Fibroblast of lung (primary cell): ENCODE results near the gene GPRIN3. TPM values are rescaled to one million over a fixed set of nuclear protein-coding genes. Genes with fewer than 3 reads are reported as not detected.

ENCODE experiments used
- DNase-seq, 2 donors: peaks; one replicate each; pipeline versions ENCODE4 v3.0.0 to v3.0.0-alpha.2; 2010; ENCODE audit warnings: low read depth in 2 of 2
- H2AFZ ChIP-seq: 2 replicates; pipeline ENCODE4 v1.5.1; 2012; ENCODE audit warnings: low read length, control low read depth, inconsistent platforms
- H3K27ac ChIP-seq: 2 replicates; pipeline ENCODE4 v1.5.1; 2011; ENCODE audit warnings: low read length, control low read depth; ENCODE audit not compliant: insufficient read depth
- H3K27me3 ChIP-seq: 2 replicates; pipeline ENCODE4 v1.5.1; 2011; ENCODE audit warnings: mild to moderate bottlenecking, low read length; ENCODE audit not compliant: control insufficient read depth, insufficient read depth
- H3K36me3 ChIP-seq: 2 replicates; pipeline ENCODE4 v1.5.1; 2011; ENCODE audit warnings: low read length; ENCODE audit not compliant: control insufficient read depth, insufficient read depth
- H3K4me1 ChIP-seq: 2 replicates; pipeline ENCODE4 v1.5.1; 2011; ENCODE audit warnings: low read length; ENCODE audit not compliant: control insufficient read depth, insufficient read depth; ENCODE audit errors: extremely low read depth
- H3K4me2 ChIP-seq: 2 replicates; pipeline ENCODE4 v1.5.1; 2011; ENCODE audit warnings: low read length, control low read depth; ENCODE audit not compliant: insufficient read depth; ENCODE audit errors: extremely low read depth
- H3K4me3 ChIP-seq, 4 experiments: fragments of 200-600 bp in 1 of 4; sonication (generic) in 1 of 4; replicated peaks in 1 of 4; 2 replicates each; pipeline ENCODE4 v1.5.1; 2011 to 2016; ENCODE audit warnings: low read length in 4 of 4, low read depth in 3 of 4, mild to moderate bottlenecking in 3 of 4, control low read depth in 2 of 4, inconsistent platforms in 1 of 4, mixed read lengths in 1 of 4; ENCODE audit not compliant: insufficient read depth in 1 of 4; ENCODE audit errors: control extremely low read depth in 1 of 4
- H3K79me2 ChIP-seq: 2 replicates; pipeline ENCODE4 v1.5.1; 2012; ENCODE audit warnings: mild to moderate bottlenecking, low read length, inconsistent platforms; ENCODE audit not compliant: control insufficient read depth, insufficient read depth
- H3K9ac ChIP-seq: 2 replicates; pipeline ENCODE4 v1.5.1; 2011; ENCODE audit warnings: mild to moderate bottlenecking, low read length, control low read depth; ENCODE audit not compliant: insufficient read depth
- H3K9me3 ChIP-seq: 2 replicates; pipeline ENCODE4 v1.5.1; 2012; ENCODE audit warnings: low read depth, low read length; ENCODE audit not compliant: control insufficient read depth, insufficient read depth
- H4K20me1 ChIP-seq: 2 replicates; pipeline ENCODE4 v1.5.1; 2011; ENCODE audit warnings: low read length; ENCODE audit not compliant: control insufficient read depth, insufficient read depth; ENCODE audit errors: extremely low read depth
- EZH2 ChIP-seq: IDR thresholded peaks from 2 replicates; pipeline ENCODE4 v1.5.1; 2012; ENCODE audit warnings: low read length, control low read depth, mild to moderate bottlenecking; ENCODE audit errors: missing control alignments
- polyA plus RNA-seq, 2 donors: library from polyadenylated mRNA; depleted of rRNA in 1 of 2; stranded (reverse) in 1 of 2; unstranded in 1 of 2; fragments of >200 nt; gene quantifications; 2 replicates each; pipeline ENCODE4 v1.2.1, GENCODE V29; 2011 to 2012; ENCODE audit warnings: missing spikeins in 1 of 2
- total RNA-seq: library from RNA; depleted of rRNA; stranded (reverse); fragments of >200 nt; gene quantifications from 2 replicates; pipeline ENCODE4 v1.2.1, GENCODE V29; 2014
- TF ChIP-seq, protein P1 (sequence below), 2 donors: IDR thresholded peaks in 1 of 2; conservative IDR thresholded peaks in 1 of 2; 1 replicate in 1 of 2; 2 replicates in 1 of 2; pipeline ENCODE4 v1.5.1; 2011 to 2012; ENCODE audit warnings: low read length in 2 of 2, control low read depth in 1 of 2, inconsistent platforms in 1 of 2, low read depth in 1 of 2, mild to moderate bottlenecking in 1 of 2

Gene GPRIN3
- total and polyA plus RNA-seq, 2 donors (not counting 1 experiment from before 2014, with no cell fraction given) = under 0.01 to 0.01 TPM

DNA sequence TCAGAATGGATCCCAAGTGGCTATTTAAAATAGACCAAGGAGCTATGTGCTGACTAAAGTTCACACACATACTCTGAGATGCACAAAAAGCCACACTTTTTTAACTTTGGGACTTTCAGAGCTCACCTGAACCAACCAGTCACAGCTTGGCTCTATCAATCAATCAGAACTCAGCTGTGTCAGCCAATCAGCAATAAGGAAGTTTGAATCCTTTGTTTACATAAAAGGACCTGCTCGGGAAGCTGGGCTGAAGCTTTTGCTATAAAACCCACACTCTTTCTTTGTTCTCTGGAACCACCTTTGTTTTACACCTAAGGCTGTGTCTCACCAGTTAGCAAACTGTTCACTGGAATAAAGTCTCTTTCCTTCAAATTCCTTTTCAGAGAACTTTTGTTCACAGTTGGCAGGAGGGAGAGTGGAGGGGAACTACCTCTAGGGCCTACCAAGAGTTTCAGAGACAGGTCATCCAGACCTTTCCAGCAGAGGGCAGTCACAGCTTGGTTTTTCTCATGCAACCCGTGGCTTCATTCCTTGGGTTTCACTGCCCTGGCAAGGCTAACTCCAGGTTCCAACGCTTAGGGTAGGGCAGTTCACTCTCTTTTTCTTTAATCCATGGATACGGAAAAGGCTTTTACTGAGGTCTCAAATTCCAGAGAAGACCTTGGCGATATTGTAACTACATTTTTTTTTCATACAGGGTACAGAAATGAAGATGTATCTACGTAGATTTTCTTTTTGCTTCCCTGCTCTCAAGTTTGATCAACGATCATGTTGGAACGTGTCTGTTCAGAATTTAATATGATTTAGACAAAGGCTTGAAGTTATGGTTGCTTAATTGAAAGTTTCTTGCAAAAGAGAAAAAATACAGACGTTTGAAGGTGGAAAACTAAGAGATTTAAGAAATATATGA is 80.7 kb downstream of the GPRIN3 start:
- Histone ChIP-seq H3K4me3 (no peak overlapping the region), H2AFZ (peak overlapping the region; percentile 22), H3K4me2 (no peak overlapping the region)

DNA sequence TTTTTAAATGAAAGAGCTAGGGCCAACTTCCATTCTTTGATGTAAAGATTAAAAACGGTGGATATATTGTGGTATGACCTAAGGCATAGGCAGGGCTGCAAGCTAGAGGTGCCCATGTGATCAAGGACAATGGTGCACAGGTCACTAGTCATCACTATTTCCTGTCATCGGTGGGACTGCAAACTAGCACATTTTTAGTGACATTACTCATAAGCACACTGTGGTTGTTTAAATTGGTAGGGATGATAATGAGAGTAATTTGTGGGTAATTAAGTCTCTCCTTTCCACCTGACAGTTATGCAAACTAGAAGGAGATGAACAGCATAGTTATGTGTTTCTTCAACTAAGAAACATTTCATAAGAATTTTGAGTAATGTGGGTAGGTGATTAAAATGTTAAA is 85.4 kb downstream of the GPRIN3 start:
- Histone ChIP-seq H3K4me3 (no peak overlapping the region), H2AFZ (no peak overlapping the region), H4K20me1 (no peaks in the 10 kb centered on the region), H3K4me1 (no peaks in the 10 kb centered on the region), H3K79me2 (no peaks in the 10 kb centered on the region), H3K27ac (no peak overlapping the region), H3K9ac (no peak overlapping the region), H3K36me3 (no peaks in the 10 kb centered on the region), H3K4me2 (no peak overlapping the region), H3K27me3 (no peaks in the 10 kb centered on the region), H3K9me3 (no peaks in the 10 kb centered on the region)
- no peak for DNase-seq
- TF ChIP-seq EZH2 = no peak
- TF ChIP-seq, protein P1, sequence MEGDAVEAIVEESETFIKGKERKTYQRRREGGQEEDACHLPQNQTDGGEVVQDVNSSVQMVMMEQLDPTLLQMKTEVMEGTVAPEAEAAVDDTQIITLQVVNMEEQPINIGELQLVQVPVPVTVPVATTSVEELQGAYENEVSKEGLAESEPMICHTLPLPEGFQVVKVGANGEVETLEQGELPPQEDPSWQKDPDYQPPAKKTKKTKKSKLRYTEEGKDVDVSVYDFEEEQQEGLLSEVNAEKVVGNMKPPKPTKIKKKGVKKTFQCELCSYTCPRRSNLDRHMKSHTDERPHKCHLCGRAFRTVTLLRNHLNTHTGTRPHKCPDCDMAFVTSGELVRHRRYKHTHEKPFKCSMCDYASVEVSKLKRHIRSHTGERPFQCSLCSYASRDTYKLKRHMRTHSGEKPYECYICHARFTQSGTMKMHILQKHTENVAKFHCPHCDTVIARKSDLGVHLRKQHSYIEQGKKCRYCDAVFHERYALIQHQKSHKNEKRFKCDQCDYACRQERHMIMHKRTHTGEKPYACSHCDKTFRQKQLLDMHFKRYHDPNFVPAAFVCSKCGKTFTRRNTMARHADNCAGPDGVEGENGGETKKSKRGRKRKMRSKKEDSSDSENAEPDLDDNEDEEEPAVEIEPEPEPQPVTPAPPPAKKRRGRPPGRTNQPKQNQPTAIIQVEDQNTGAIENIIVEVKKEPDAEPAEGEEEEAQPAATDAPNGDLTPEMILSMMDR (conservative IDR thresholded peaks at IDR 0.05 in 1 of 2, IDR thresholded peaks at IDR 0.05 in 1 of 2; ENCODE audit: low read depth in 1 of 2, low read length in 2 of 2) = no peak

More for the DNA sequence above, 80.7 kb downstream of the GPRIN3 start:
- no peaks in the 10 kb centered on the region for H3K27me3 ChIP-seq
- H4K20me1 ChIP-seq = no peaks in the 10 kb centered on the region
- H3K9ac ChIP-seq = no peak overlapping the region
- peak; percentile 66 to 84 for DNase-seq
- H3K36me3 ChIP-seq = no peaks in the 10 kb centered on the region
- H3K9me3 ChIP-seq = no peaks in the 10 kb centered on the region
- no peaks in the 10 kb centered on the region for H3K79me2 ChIP-seq
- no peak overlapping the region for H3K27ac ChIP-seq
- TF ChIP-seq EZH2 = no peak
- TF ChIP-seq, protein P1 (conservative IDR thresholded peaks at IDR 0.05 in 1 of 2, IDR thresholded peaks at IDR 0.05 in 1 of 2; ENCODE audit: low read depth in 1 of 2, low read length in 2 of 2) = peak; percentile 81 to 87
- no peaks in the 10 kb centered on the region for H3K4me1 ChIP-seq

DNA sequence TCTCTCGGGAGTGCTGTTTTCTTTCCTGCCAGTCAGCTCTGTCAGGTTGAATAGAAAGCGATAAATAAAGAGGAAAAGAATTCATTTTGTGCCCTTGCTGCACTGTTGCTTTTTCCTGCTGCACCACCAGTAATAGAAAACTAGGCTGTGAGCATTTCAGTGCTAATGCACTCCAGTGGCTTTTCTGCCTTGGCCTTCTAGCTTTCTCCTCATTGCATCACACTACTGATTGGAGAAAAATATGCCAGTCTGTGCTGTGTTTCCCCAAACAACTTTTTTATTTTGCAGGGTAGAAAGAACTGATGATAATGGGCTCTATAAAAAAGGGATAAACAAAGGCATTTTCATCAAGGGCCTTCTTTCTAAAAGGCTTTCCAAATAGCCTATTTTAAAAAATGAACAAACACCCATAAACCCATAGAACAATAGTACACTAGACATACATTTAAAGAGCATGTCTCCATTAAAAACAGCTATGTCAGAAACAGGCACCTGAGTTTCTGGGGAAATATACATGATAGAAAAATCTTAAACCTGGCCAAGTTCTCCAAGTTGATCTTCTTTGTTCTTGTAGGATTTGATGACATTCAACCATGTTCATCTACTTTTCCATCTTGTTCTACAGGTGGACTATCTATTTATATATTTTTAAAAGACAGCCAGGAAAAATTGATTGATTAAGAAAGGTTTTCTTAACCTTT is 86.3 kb downstream of the GPRIN3 start:
- Histone ChIP-seq H3K9ac (no peak overlapping the region), H3K9me3 (no peaks in the 10 kb centered on the region), H3K4me3 (no peak overlapping the region), H3K4me1 (no peaks in the 10 kb centered on the region), H3K36me3 (no peaks in the 10 kb centered on the region), H4K20me1 (no peaks in the 10 kb centered on the region), H3K4me2 (no peak overlapping the region), H3K27me3 (no peaks in the 10 kb centered on the region), H3K27ac (no peak overlapping the region), H2AFZ (no peak overlapping the region), H3K79me2 (no peaks in the 10 kb centered on the region)
- TF ChIP-seq, protein P1 (conservative IDR thresholded peaks at IDR 0.05 in 1 of 2, IDR thresholded peaks at IDR 0.05 in 1 of 2; ENCODE audit: low read depth in 1 of 2, low read length in 2 of 2) = no peak
- TF ChIP-seq EZH2 = no peak
- peak in 1 of 2 donors; percentile 77 for DNase-seq
